HepG2 (cell line): ENCODE data around the gene SIAH2. TPM values are rescaled to one million over a fixed set of nuclear protein-coding genes. Genes with fewer than 3 reads are reported as not detected.

Experiments used
- CEBPB ChIP-seq: IDR thresholded peaks from 2 replicates; pipeline ENCODE4 v1.6.1; 2011; ENCODE audit warnings: low read depth, low read length, improper control_type of control experiment, borderline replicate concordance
- ELK4 ChIP-seq: sonication (generic); formaldehyde crosslinking; IDR thresholded peaks from 2 replicates; pipeline ENCODE4 v1.9.0; 2021; ENCODE audit warnings: missing genetic modification reagents, borderline replicate concordance
- FOSL2 ChIP-seq: sonication (generic); formaldehyde crosslinking; IDR thresholded peaks from 2 replicates; pipeline ENCODE4 v1.4.0; 2020; ENCODE audit warnings: missing genetic modification reagents
- GPN1 ChIP-seq: sonication (generic); formaldehyde crosslinking; IDR thresholded peaks from 2 replicates; pipeline ENCODE4 v1.5.1; 2020; ENCODE audit warnings: missing genetic modification reagents, borderline replicate concordance
- HMGA1 ChIP-seq: sonication (generic); formaldehyde crosslinking; conservative IDR thresholded peaks from 2 replicates; pipeline ENCODE4 v1.4.0; 2020; ENCODE audit warnings: missing genetic modification reagents
- JUNB ChIP-seq: sonication (generic); formaldehyde crosslinking; IDR thresholded peaks from 2 replicates; pipeline ENCODE4 v1.8.0; 2022; ENCODE audit warnings: missing genetic modification reagents, mild to moderate bottlenecking, borderline replicate concordance
- KDM1A ChIP-seq: IDR thresholded peaks from 2 replicates; pipeline ENCODE4 v1.6.1; 2016; ENCODE audit warnings: missing compliant biosample characterization
- MED8 ChIP-seq: sonication (generic); formaldehyde crosslinking; IDR thresholded peaks from 2 replicates; pipeline ENCODE4 v1.8.1; 2023; ENCODE audit warnings: mild to moderate bottlenecking, missing genetic modification reagents; ENCODE audit not compliant: insufficient replicate concordance
- MIXL1 ChIP-seq: IDR thresholded peaks from 2 replicates; pipeline ENCODE4 v1.6.1; 2016
- NAIF1 ChIP-seq: sonication (generic); formaldehyde crosslinking; IDR thresholded peaks from 2 replicates; pipeline ENCODE4 v1.5.0; 2020; ENCODE audit warnings: mild to moderate bottlenecking, missing genetic modification reagents, borderline replicate concordance
- POLR2AphosphoS5 ChIP-seq: IDR thresholded peaks from 2 replicates; pipeline ENCODE4 v1.6.1; 2012; ENCODE audit warnings: low read depth, low read length
- SRY ChIP-seq: sonication (generic); formaldehyde crosslinking; IDR thresholded peaks from 2 replicates; pipeline ENCODE4 v1.8.0; 2022; ENCODE audit warnings: mild to moderate bottlenecking, missing genetic modification reagents
- TBX2 ChIP-seq: sonication (generic); formaldehyde crosslinking; IDR thresholded peaks from 2 replicates; pipeline ENCODE4 v1.5.0; 2020; ENCODE audit warnings: missing genetic modification reagents, mild to moderate bottlenecking, borderline replicate concordance
- TCF7 ChIP-seq: sonication (generic); IDR thresholded peaks from 2 replicates; pipeline ENCODE4 v1.6.1; 2016; ENCODE audit warnings: antibody characterized with exemption, low read depth
- TGIF2 ChIP-seq: IDR thresholded peaks from 2 replicates; pipeline ENCODE4 v1.6.1; 2016; ENCODE audit warnings: control low read depth, missing compliant biosample characterization
- ZNF367 ChIP-seq: sonication (generic); formaldehyde crosslinking; IDR thresholded peaks from 2 replicates; pipeline ENCODE4 v1.4.0; 2020; ENCODE audit warnings: missing genetic modification reagents, borderline replicate concordance
- ZNF501 ChIP-seq: sonication (generic); formaldehyde crosslinking; IDR thresholded peaks from 2 replicates; pipeline ENCODE4 v1.5.1; 2020; ENCODE audit warnings: mild to moderate bottlenecking, moderate library complexity, missing genetic modification reagents
- ZNF614 ChIP-seq: IDR thresholded peaks from 2 replicates; pipeline ENCODE4 v1.6.1; 2018; ENCODE audit warnings: missing biosample characterization, missing genetic modification reagents, inconsistent platforms, borderline replicate concordance
- ZNF672 ChIP-seq: sonication (generic); formaldehyde crosslinking; IDR thresholded peaks from 2 replicates; pipeline ENCODE4 v1.8.1; 2022; ENCODE audit warnings: missing genetic modification reagents
- ZNF703 ChIP-seq: sonication (generic); formaldehyde crosslinking; IDR thresholded peaks from 2 replicates; pipeline ENCODE4 v1.5.1; 2020; ENCODE audit warnings: missing genetic modification reagents, mild to moderate bottlenecking, moderate library complexity, borderline replicate concordance
- ZNF816 ChIP-seq: sonication (generic); formaldehyde crosslinking; IDR thresholded peaks from 2 replicates; pipeline ENCODE4 v1.8.0; 2022; ENCODE audit warnings: missing genetic modification reagents, mild to moderate bottlenecking, borderline replicate concordance
- ZNF841 ChIP-seq: sonication (generic); formaldehyde crosslinking; IDR thresholded peaks from 2 replicates; pipeline ENCODE4 v1.8.1; 2023; ENCODE audit warnings: missing genetic modification reagents, borderline replicate concordance
- polyA plus RNA-seq, 8 experiments: library from polyadenylated mRNA; depleted of rRNA in 3 of 8; stranded (reverse) in 7 of 8; unstranded in 1 of 8; fragments of >200 nt; fragmentation: Illumina TruSeq in 4 of 8; extraction: Trizol in 4 of 8; gene quantifications; 2 replicates each; pipeline versions ENCODE4 v1.2.1 to v1.2.3, GENCODE V29; 2011 to 2016; ENCODE audit warnings: low read depth in 4 of 8, missing spikeins in 1 of 8, mixed read lengths in 1 of 8; ENCODE audit not compliant: insufficient read depth in 1 of 8
- total RNA-seq, 5 experiments: library from RNA; depleted of rRNA; stranded (reverse); fragments of >200 nt; fragmentation: Illumina TruSeq; extraction: Trizol; gene quantifications; 2 replicates each; pipeline ENCODE4 v1.2.3, GENCODE V29; 2016; ENCODE audit warnings: low read depth in 1 of 5
- TF ChIP-seq, protein P1 (sequence below): sonication (generic); formaldehyde crosslinking; IDR thresholded peaks from 2 replicates; pipeline ENCODE4 v1.4.0; 2020; ENCODE audit warnings: low read depth, missing genetic modification reagents
- TF ChIP-seq, protein P2 (sequence below): IDR thresholded peaks from 2 replicates; pipeline ENCODE4 v1.6.1; 2012; ENCODE audit warnings: inconsistent platforms
- TF ChIP-seq, protein P3 (sequence below): IDR thresholded peaks from 2 replicates; pipeline ENCODE4 v1.6.1; 2016; ENCODE audit warnings: missing compliant biosample characterization, missing genetic modification reagents, borderline replicate concordance

The SIAH2 gene
- total and polyA plus RNA-seq, 2 of the 13 experiments (the other 11 are each of a cell fraction or from before 2014, with no cell fraction given) = 71.8 to 117 TPM

- TF ChIP-seq, protein P1, sequence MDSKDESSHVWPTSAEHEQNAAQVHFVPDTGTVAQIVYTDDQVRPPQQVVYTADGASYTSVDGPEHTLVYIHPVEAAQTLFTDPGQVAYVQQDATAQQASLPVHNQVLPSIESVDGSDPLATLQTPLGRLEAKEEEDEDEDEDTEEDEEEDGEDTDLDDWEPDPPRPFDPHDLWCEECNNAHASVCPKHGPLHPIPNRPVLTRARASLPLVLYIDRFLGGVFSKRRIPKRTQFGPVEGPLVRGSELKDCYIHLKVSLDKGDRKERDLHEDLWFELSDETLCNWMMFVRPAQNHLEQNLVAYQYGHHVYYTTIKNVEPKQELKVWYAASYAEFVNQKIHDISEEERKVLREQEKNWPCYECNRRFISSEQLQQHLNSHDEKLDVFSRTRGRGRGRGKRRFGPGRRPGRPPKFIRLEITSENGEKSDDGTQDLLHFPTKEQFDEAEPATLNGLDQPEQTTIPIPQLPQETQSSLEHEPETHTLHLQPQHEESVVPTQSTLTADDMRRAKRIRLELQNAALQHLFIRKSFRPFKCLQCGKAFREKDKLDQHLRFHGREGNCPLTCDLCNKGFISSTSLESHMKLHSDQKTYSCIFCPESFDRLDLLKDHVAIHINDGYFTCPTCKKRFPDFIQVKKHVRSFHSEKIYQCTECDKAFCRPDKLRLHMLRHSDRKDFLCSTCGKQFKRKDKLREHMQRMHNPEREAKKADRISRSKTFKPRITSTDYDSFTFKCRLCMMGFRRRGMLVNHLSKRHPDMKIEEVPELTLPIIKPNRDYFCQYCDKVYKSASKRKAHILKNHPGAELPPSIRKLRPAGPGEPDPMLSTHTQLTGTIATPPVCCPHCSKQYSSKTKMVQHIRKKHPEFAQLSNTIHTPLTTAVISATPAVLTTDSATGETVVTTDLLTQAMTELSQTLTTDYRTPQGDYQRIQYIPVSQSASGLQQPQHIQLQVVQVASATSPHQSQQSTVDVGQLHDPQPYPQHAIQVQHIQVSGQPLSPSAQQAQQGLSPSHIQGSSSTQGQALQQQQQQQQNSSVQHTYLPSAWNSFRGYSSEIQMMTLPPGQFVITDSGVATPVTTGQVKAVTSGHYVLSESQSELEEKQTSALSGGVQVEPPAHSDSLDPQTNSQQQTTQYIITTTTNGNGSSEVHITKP (CRISPR knock-in tag) = 0 out of 2 replicates have a peak, but pooled peaks have one; percentile 15
- TF ChIP-seq ZNF672 (CRISPR knock-in tag) = no peak
- TF ChIP-seq NAIF1 (CRISPR knock-in tag) = peak; percentile 52; the same call in 1 of the 2 replicates
- TF ChIP-seq POLR2AphosphoS5 = peak; percentile 98
- TF ChIP-seq TGIF2 (CRISPR knock-in tag) = peak; percentile 92
- TF ChIP-seq ZNF501 = peak; percentile 88
- no peak for TF ChIP-seq ZNF367 (CRISPR knock-in tag)
- TF ChIP-seq KDM1A (CRISPR knock-in tag) = peak; percentile 65; the same call in 1 of the 2 replicates
- peak; percentile 93 for TF ChIP-seq FOSL2
- no peak for TF ChIP-seq TCF7
- no peak for TF ChIP-seq GPN1 (CRISPR knock-in tag)
- no peak for TF ChIP-seq JUNB
- no peak for TF ChIP-seq ZNF841 (CRISPR knock-in tag)
- peak; percentile 50 for TF ChIP-seq ZNF816 (CRISPR knock-in tag)
- TF ChIP-seq ZNF703 (CRISPR knock-in tag) = no peak
- no peak for TF ChIP-seq HMGA1 (CRISPR knock-in tag)
- no peak for TF ChIP-seq ELK4 (CRISPR knock-in tag)
- TF ChIP-seq, protein P2, sequence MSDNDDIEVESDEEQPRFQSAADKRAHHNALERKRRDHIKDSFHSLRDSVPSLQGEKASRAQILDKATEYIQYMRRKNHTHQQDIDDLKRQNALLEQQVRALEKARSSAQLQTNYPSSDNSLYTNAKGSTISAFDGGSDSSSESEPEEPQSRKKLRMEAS = peak; percentile 94
- TF ChIP-seq ZNF614 = peak; percentile 15; the same call in 1 of the 2 replicates
- peak; percentile 67; the same call in 1 of the 2 replicates for TF ChIP-seq TBX2 (CRISPR knock-in tag)
- TF ChIP-seq SRY (CRISPR knock-in tag) = peak; percentile 59; the same call in 1 of the 2 replicates
- peak; percentile 86 for TF ChIP-seq CEBPB
- TF ChIP-seq, protein P3, sequence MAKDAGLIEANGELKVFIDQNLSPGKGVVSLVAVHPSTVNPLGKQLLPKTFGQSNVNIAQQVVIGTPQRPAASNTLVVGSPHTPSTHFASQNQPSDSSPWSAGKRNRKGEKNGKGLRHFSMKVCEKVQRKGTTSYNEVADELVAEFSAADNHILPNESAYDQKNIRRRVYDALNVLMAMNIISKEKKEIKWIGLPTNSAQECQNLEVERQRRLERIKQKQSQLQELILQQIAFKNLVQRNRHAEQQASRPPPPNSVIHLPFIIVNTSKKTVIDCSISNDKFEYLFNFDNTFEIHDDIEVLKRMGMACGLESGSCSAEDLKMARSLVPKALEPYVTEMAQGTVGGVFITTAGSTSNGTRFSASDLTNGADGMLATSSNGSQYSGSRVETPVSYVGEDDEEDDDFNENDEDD (CRISPR knock-in tag) = peak; percentile 78; the same call in 1 of the 2 replicates
- peak; percentile 12 for TF ChIP-seq MED8 (CRISPR knock-in tag)
- TF ChIP-seq MIXL1 (CRISPR knock-in tag) = no peak
Measured at GRCh38 chr3:150763122-150763840, at the start of gene SIAH2 (continued).
